NCI-H1417 treated with DMSO at 0.1 percent for 48 hours (cell line): ENCODE results near the gene ZNF888.
"Not testable (repeated sequence)": the region's sequence is repeated elsewhere in the genome, so short reads cannot be mapped to it uniquely, and the experiment has no call there.

Experiments
- DNase-seq: peaks from one replicate; lab custom pipeline; 2025; lab: John Stamatoyannopoulos, UW

The ZNF888 gene

GRCh38 chr19:52922841-52923777 lies at the start of gene ZNF888:
Gene ZNF888 (minus strand): TSS chr19:52923428. CDS start chr19:52917873, 5,555 bp downstream.
- DNase-seq, result peak; percentile 10

GRCh38 chr19:52967772-52968171 lies 44.5 kb upstream of the ZNF888 start:
- no peak for DNase-seq

GRCh38 chr19:52963247-52963618 lies 40.0 kb upstream of the ZNF888 start:
- DNase-seq, result no peak

- DNase-seq, result peak; percentile 49
These were observed 39.4 kb upstream of the ZNF888 start, which contains the start of gene ZNF816 for GRCh38 chr19:52962394-52963246. Gene ZNF816 (minus strand): TSS chr19:52962881. CDS start chr19:52956089, 6,792 bp downstream.

GRCh38 chr19:52961981-52962380 lies 38.8 kb upstream of the ZNF888 start:
- DNase-seq, result no peak

- no peak for DNase-seq
These were observed 36.5 kb upstream of the ZNF888 start for GRCh38 chr19:52959613-52960295.

GRCh38 chr19:52957591-52957990 lies 34.4 kb upstream of the ZNF888 start:
- DNase-seq, result no peak

GRCh38 chr19:52956917-52957316 lies 33.7 kb upstream of the ZNF888 start:
- no peak for DNase-seq

- DNase-seq, result no peak
These were observed 26.2 kb upstream of the ZNF888 start for GRCh38 chr19:52949422-52949821.

- no peak for DNase-seq
These were observed 25.0 kb upstream of the ZNF888 start for GRCh38 chr19:52948025-52948770.

GRCh38 chr19:52946322-52947310 lies 23.4 kb upstream of the ZNF888 start:
- no peak for DNase-seq

- no peak for DNase-seq
These were observed 22.6 kb upstream of the ZNF888 start for GRCh38 chr19:52945652-52946321.

- DNase-seq, result not testable (repeated sequence)
These were observed 21.7 kb upstream of the ZNF888 start for GRCh38 chr19:52944703-52945493.

GRCh38 chr19:52943884-52944643 lies 20.8 kb upstream of the ZNF888 start:
- no peak for DNase-seq

GRCh38 chr19:52943134-52943883 lies 20.1 kb upstream of the ZNF888 start:
- DNase-seq, result no peak

GRCh38 chr19:52942386-52943133 lies 19.3 kb upstream of the ZNF888 start:
- DNase-seq, result peak; percentile 19
